ENCODE results near the gene UFD1.

The UFD1 gene

DNA sequence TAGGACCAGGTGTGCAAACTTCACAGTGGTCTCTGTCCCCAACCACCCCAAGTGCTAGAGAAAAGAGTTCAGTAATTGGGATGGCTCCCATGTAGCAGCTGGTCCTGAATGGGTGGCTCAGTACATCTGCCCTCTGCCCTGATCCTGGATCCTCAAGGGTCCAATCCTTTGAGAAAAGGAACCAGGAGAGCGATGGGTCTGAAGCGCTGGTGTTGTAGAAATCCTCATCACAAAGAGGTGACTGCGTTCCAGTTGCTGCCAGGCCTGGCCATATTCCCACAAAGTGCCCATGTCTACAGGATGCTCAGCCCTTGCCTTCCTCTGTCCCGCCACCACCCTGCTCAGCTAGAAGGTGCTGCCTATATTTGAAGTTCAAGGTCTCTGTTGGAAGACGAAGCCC is 25.3 kb downstream of the UFD1 start:
- no peaks in the 10 kb centered on the region for H3K27me3 ChIP-seq (ENCODE audit: insufficient read depth, insufficient read length)
- DNase-seq (ENCODE audit: low read depth, low spot score) = no peak
- peaks cover 86% of the 10 kb centered on the region for H3K36me3 ChIP-seq (ENCODE audit: insufficient read depth, insufficient read length, low read length)
- H3K9ac ChIP-seq (ENCODE audit: insufficient read length, low read depth) = no peak overlapping the region
- H3K4me3 ChIP-seq (ENCODE audit: insufficient read length, low read depth) = no peak overlapping the region
- H3K9me3 ChIP-seq (ENCODE audit: insufficient read depth, low read length) = no peaks in the 10 kb centered on the region
- no peak for TF ChIP-seq YY1 (IDR thresholded peaks at IDR 0.05; ENCODE audit: insufficient read depth, insufficient read length)
- no peak for TF ChIP-seq ZNF274 (IDR thresholded peaks at IDR 0.05; ENCODE audit: low read depth, low read length)
- no peak for TF ChIP-seq SUZ12 (IDR thresholded peaks at IDR 0.05; ENCODE audit: extremely low read depth, insufficient read depth, insufficient read length)
- H3K4me1 ChIP-seq (ENCODE audit: insufficient read depth, insufficient read length) = peaks cover 5% of the 10 kb centered on the region

DNA sequence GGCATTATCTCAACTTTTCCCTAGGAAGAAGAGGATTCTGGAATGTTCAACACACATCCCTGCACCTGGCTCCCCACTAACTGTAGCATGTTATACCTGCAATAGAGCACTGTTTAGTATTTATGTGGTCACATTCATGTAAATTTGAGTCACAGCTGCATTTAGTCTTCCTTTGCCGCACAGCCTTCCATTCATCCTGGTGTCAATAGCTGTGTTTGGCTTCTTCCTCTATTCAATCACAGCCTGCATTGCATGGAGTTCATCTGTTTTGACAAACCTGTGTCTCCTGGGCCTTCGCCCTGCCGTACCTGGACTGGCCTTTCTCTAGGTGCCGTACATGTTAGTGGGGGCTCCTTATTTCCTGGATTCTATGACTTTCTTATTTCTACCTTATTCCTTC is 27.4 kb downstream of the UFD1 start:
- peaks cover 72% of the 10 kb centered on the region for H3K36me3 ChIP-seq (ENCODE audit: insufficient read depth, insufficient read length, low read length)
- TF ChIP-seq YY1 (IDR thresholded peaks at IDR 0.05; ENCODE audit: insufficient read depth, insufficient read length) = no peak
- no peak for TF ChIP-seq ZNF274 (IDR thresholded peaks at IDR 0.05; ENCODE audit: low read depth, low read length)
- no peak for TF ChIP-seq SUZ12 (IDR thresholded peaks at IDR 0.05; ENCODE audit: extremely low read depth, insufficient read depth, insufficient read length)

DNA sequence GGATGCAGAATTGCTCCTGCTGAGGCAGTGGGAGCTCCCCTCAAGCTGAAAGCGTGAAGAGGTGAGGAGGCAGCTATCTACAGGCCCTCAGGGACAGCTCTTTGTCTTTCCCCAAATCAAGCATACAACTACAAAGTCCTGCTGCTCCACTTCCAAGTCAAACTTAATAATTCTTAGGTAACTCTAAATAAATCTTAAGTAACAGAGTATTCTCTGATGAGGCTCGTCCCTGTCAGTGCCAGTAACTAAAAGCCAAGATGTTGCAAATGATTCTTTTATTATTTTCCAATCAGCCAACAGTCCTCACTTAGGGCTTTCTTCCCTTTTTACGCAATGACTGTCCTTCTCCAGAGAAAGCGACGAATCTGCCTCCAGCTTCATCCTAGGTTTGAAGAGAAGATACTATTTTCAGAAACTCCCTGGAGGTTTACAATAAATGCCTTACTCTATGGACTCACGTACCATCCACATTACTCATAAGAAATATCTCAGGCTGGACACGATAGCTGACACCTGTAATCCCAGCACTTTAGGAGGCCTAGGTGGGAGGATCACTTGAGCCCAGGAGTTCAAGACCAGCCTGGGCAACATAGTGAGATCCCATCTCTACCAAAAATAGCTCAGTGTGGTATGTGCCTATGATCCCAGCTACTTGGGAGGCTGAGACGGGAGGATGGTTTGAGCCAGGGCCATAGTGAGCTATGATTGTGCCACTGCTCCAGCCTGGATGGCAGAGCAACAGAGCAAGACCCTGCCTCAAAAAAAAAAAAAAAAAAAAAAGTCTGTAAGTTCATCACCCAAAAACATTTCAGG is 28.4 kb downstream of the UFD1 start:
- TF ChIP-seq ZNF274 (IDR thresholded peaks at IDR 0.05; ENCODE audit: low read depth, low read length) (no peak), YY1 (IDR thresholded peaks at IDR 0.05; ENCODE audit: insufficient read depth, insufficient read length) (no peak), SUZ12 (IDR thresholded peaks at IDR 0.05; ENCODE audit: extremely low read depth, insufficient read depth, insufficient read length) (no peak)
- peaks cover 69% of the 10 kb centered on the region for H3K36me3 ChIP-seq (ENCODE audit: insufficient read depth, insufficient read length, low read length)
- no peak for DNase-seq (ENCODE audit: low read depth, low spot score)
- H3K9me3 ChIP-seq (ENCODE audit: insufficient read depth, low read length) = no peaks in the 10 kb centered on the region
- no peaks in the 10 kb centered on the region for H3K27me3 ChIP-seq (ENCODE audit: insufficient read depth, insufficient read length)
- H3K9ac ChIP-seq (ENCODE audit: insufficient read length, low read depth) = no peak overlapping the region
- H3K4me1 ChIP-seq (ENCODE audit: insufficient read depth, insufficient read length) = peaks cover 5% of the 10 kb centered on the region
- no peak overlapping the region for H3K4me3 ChIP-seq (ENCODE audit: insufficient read length, low read depth)

More for the DNA sequence above, 27.4 kb downstream of the UFD1 start:
- Histone ChIP-seq H3K4me3 (ENCODE audit: insufficient read length, low read depth) (no peak overlapping the region), H3K9ac (ENCODE audit: insufficient read length, low read depth) (no peak overlapping the region), H3K27me3 (ENCODE audit: insufficient read depth, insufficient read length) (no peaks in the 10 kb centered on the region), H3K9me3 (ENCODE audit: insufficient read depth, low read length) (no peaks in the 10 kb centered on the region), H3K4me1 (ENCODE audit: insufficient read depth, insufficient read length) (peaks cover 5% of the 10 kb centered on the region)
- no peak for DNase-seq (ENCODE audit: low read depth, low spot score)

DNA sequence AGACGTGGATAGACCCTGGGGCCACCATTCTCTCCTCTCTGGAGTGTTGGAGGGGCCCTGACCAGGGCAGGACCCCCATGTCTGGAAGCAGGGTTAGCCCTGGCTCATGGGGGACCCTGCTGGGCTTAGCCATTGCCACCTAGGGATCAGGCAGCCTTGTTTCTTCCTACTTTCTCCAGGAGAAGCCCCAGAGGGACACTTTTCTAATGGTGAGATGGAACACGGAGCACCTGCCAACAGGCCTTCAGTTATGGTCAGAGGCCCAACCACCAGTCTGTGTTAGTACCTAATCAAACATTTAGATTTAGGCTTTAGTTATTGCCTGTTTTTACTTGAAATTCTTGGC is 29.6 kb downstream of the UFD1 start:
- Histone ChIP-seq H3K36me3 (ENCODE audit: insufficient read depth, insufficient read length, low read length) (peaks cover 68% of the 10 kb centered on the region), H3K27me3 (ENCODE audit: insufficient read depth, insufficient read length) (no peaks in the 10 kb centered on the region), H3K9me3 (ENCODE audit: insufficient read depth, low read length) (no peaks in the 10 kb centered on the region), H3K9ac (ENCODE audit: insufficient read length, low read depth) (no peak overlapping the region), H3K4me3 (ENCODE audit: insufficient read length, low read depth) (no peak overlapping the region), H3K4me1 (ENCODE audit: insufficient read depth, insufficient read length) (peaks cover 5% of the 10 kb centered on the region)
- no peak for TF ChIP-seq ZNF274 (IDR thresholded peaks at IDR 0.05; ENCODE audit: low read depth, low read length)
- TF ChIP-seq SUZ12 (IDR thresholded peaks at IDR 0.05; ENCODE audit: extremely low read depth, insufficient read depth, insufficient read length) = no peak
- no peak for TF ChIP-seq YY1 (IDR thresholded peaks at IDR 0.05; ENCODE audit: insufficient read depth, insufficient read length)
- no peak for DNase-seq (ENCODE audit: low read depth, low spot score)

DNA sequence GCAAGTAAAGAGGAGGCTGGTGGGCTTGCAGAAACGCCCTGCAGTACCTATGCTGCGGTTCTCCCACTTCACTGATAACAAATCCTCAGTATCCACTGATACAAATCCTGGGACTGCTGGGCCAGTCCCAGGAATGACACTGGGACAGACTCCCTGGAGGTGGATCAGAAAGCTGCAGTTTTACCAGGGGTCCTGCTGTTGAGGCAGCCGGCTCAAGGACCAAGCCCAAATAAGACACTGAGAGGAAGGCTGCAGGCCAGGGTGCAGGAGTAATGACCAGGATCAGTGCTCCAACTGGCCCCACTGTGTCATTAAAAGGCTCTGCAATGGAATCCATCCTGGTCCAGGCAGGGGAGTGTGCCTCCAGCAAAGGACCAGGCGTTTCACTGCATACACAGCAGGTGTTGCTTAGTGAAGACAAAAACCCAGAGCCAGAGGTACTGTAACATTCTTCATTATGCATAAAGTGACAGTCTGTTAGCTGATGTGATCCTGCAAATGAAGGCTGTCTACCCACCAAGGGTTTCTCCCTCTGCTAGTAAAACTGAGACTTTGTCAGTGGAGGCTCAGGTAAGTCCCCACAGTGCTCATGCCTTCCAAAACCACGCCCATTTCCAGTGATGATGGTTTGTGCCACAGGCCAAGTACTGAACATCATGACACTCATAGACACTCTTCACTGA is 30.1 kb downstream of the UFD1 start:
- no peak for DNase-seq (ENCODE audit: low read depth, low spot score)
- TF ChIP-seq ZNF274 (IDR thresholded peaks at IDR 0.05; ENCODE audit: low read depth, low read length) (no peak), SUZ12 (IDR thresholded peaks at IDR 0.05; ENCODE audit: extremely low read depth, insufficient read depth, insufficient read length) (no peak), YY1 (IDR thresholded peaks at IDR 0.05; ENCODE audit: insufficient read depth, insufficient read length) (no peak)
- Histone ChIP-seq H3K9ac (ENCODE audit: insufficient read length, low read depth) (peak overlapping the region; percentile 51), H3K4me1 (ENCODE audit: insufficient read depth, insufficient read length) (peaks cover 5% of the 10 kb centered on the region), H3K4me3 (ENCODE audit: insufficient read length, low read depth) (peak overlapping the region; percentile 54), H3K9me3 (ENCODE audit: insufficient read depth, low read length) (no peaks in the 10 kb centered on the region), H3K27me3 (ENCODE audit: insufficient read depth, insufficient read length) (no peaks in the 10 kb centered on the region), H3K36me3 (ENCODE audit: insufficient read depth, insufficient read length, low read length) (peaks cover 68% of the 10 kb centered on the region)

DNA sequence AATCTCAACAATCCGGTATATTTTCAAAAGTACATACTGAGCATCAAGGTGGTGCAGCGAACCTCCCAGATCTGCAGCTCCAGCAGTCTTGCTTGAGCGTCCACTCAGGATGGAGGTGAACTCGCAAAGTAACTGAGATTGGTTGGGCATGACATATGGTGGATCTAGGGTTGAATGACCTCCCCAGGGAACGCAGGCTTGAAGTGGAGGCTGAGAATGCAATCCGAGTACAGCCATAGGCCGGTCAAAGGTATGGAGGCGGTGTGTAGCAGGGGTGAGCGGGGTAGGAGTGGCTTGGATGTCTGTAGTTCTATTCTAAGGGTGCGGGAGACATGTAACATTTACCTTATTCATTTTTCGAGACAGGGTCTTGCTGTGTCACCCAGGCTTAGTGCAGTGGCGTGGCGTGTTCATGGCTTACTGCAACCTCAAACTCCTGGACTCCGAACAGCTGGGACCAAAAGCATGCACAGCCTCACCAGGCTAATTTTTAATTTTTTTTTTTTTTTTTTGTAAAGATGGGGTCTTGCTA is 30.9 kb downstream of the UFD1 start:
- Histone ChIP-seq H3K9me3 (ENCODE audit: insufficient read depth, low read length) (no peaks in the 10 kb centered on the region), H3K27me3 (ENCODE audit: insufficient read depth, insufficient read length) (no peaks in the 10 kb centered on the region), H3K36me3 (ENCODE audit: insufficient read depth, insufficient read length, low read length) (peaks cover 67% of the 10 kb centered on the region), H3K9ac (ENCODE audit: insufficient read length, low read depth) (peak overlapping the region; percentile 66), H3K4me1 (ENCODE audit: insufficient read depth, insufficient read length) (peaks cover 5% of the 10 kb centered on the region), H3K4me3 (ENCODE audit: insufficient read length, low read depth) (peak overlapping the region; percentile 54)
- peak; percentile 15 for DNase-seq (ENCODE audit: low read depth, low spot score)
- TF ChIP-seq YY1 (IDR thresholded peaks at IDR 0.05; ENCODE audit: insufficient read depth, insufficient read length) (no peak), SUZ12 (IDR thresholded peaks at IDR 0.05; ENCODE audit: extremely low read depth, insufficient read depth, insufficient read length) (no peak), ZNF274 (IDR thresholded peaks at IDR 0.05; ENCODE audit: low read depth, low read length) (no peak)
